Measurements from ENCODE around the gene FAM117A. TPM values are rescaled to one million over a fixed set of nuclear protein-coding genes. Genes with fewer than 3 reads are reported as not detected.
"Not testable (repeated sequence)": the region's sequence is repeated elsewhere in the genome, so short reads cannot be mapped to it uniquely, and the experiment has no call there.

FAM117A gene
- polyA plus RNA-seq, 4 donors = 18.7 to 24.3 (median 19.7) TPM

- no peak for DNase-seq (ENCODE audit: low read depth in 4 of 4, low spot score in 2 of 4)
Measured at GRCh38 chr17:49681106-49681979, 82.6 kb downstream of the FAM117A start.

DNA sequence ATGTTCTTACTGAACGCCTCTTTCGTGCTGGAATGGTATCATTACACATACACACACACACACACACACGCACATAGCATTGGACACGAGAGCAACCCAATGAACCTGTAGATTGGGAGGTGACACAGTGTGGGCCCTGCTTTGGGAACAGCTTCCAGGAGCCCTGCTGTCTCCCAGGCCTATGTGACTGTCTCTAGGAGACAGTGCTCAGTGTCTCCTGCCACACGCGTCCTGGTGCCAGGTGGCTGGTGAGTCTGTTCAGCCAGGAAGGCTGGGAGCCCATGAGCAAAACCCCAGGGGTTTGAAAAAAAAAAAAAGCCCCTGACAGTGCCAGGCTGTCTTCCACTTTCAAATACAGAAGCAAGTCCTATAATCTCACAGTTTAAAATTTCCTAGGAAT is 83.6 kb downstream of the FAM117A start:
- no peak for DNase-seq (ENCODE audit: low read depth in 4 of 4, low spot score in 2 of 4)

- peak; percentile 98 to 99 (median 98) for DNase-seq (ENCODE audit: low read depth in 4 of 4, low spot score in 2 of 4)
Measured at GRCh38 chr17:49677933-49678847, 85.7 kb downstream of the FAM117A start, which contains the start of gene SPOP. TSS of gene SPOP (minus strand) at chr17:49678097. CDS start at chr17:49622810, 55,287 bp downstream.

DNA sequence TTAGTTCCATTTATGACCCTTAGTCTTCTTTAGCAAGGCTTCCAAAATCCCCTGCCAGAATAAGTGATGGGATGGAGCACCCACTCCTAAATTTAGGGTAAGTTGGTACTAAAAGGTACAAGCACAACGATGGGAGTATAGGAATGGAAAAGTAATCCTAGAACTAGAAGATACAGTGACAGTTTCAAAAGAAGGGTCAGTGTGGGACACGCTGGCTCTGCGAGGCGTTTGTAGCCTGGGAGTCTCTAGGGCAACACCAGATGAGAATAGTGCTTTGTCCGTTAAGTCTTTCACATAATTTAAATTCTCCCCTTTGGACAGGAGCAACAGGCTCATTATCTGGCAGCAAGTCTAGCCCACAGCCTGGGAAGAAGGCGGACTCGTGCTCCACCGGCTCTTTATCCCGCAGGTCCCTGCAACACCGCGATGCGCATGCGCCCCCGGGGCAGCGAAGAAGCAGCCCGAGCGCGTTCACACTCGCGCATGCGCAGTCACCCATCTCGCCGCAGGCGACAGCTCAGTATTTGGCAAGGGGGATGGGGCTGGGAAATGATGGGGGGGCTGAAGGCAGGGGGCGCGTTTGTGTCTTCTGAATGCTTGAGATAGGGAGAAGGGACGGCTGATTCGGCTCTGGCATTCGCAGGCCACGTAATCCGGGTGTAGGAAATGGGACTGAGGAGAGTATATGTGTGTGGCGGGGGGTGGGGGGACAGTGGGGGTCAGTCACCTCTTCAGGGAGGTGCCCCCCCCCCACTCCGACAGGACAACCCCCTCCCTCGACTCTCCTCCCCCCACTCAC is 86.6 kb downstream of the FAM117A start:
- peak; percentile 84 to 94 (median 88) for DNase-seq (ENCODE audit: low read depth in 4 of 4, low spot score in 2 of 4)

DNA sequence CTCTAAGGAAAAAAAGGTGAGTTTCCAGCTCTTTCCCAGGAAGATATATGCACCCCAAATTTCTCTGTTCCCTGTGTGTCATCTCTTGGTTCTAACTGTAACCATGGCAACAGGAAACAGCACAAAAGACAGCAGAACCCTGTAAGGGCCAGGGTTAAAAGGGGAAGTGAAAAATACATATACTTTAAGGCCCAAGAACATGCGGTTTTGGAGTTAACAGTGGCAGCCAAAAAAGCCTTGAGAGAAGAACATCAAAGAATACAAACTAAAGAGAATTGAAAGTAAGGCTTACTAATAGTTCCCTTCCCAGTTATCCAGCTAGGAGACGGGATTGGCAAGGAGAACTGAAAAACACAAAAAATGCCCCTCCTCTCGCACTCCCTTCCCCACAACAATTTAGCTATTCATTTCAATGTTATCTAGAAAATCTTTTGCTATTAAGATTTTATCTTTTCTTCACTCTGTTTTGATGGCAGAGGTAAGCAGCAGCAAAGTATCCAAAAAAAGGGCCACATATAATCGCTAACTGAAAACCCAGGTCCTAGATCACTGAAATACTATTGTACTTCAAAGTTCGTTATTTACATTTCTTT is 87.6 kb downstream of the FAM117A start:
- DNase-seq (ENCODE audit: low read depth in 4 of 4, low spot score in 2 of 4) = no peak

DNA sequence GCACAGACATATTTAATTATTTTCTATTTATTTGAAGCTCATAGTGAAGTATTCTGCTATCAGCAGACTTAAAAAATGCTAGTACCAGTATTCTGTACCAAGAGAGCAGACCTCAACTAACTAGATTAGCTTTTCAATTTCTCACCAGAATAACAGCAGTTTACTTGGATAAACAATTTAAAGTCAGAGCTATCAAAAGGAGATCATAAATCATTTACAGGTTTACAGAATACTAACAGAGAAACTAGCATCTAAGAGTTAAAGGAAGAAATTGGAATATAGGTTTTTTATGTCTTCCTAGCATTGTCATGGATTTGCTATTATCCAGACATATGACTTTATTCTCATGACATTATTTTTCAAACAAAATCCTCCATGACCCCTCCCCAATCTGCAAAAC is 89.4 kb downstream of the FAM117A start:
- no peak for DNase-seq (ENCODE audit: low read depth in 4 of 4, low spot score in 2 of 4)

- not testable (repeated sequence) for DNase-seq (ENCODE audit: low read depth in 4 of 4, low spot score in 2 of 4)
Measured at GRCh38 chr17:49673679-49674078, 90.3 kb downstream of the FAM117A start.

DNA sequence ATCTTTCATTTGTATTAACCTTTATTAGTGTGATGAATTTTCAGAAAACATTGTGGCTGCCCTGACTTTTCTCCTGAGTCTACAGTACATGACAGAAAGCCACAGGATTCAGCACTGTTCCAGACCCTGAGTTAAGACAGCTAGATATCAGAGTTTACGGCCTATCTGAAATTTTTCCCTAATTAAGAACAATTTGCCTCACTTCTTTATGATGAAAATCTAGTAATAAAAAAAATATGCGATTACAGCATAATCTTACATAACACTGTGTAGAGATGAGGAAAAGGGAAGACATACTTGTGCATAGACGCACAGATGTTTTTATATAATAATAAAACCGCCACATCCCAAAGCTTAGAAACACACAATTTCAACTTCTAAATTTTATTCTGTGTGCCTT is 93.3 kb downstream of the FAM117A start:
- DNase-seq (ENCODE audit: low read depth in 4 of 4, low spot score in 2 of 4) = no peak

DNA sequence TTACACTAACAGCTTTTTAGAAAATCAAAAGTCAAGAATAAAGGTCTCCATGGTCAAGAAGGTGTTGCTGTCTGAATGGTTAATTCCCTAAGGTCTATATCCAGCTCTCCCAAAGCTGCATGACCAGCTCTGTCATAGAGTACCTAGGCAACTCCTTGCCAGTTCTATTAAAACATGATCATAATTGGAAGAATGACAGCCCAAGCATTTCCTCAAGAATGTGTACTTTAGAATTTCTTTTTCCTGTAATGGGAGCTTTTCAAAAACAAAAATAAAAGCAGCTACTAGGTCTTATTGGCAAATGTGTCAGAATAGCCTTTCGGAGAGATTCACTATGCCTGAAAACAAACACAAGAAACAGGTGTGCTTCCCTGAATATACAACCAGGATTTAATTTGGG is 93.9 kb downstream of the FAM117A start:
- DNase-seq (ENCODE audit: low read depth in 4 of 4, low spot score in 2 of 4) = no peak

DNA sequence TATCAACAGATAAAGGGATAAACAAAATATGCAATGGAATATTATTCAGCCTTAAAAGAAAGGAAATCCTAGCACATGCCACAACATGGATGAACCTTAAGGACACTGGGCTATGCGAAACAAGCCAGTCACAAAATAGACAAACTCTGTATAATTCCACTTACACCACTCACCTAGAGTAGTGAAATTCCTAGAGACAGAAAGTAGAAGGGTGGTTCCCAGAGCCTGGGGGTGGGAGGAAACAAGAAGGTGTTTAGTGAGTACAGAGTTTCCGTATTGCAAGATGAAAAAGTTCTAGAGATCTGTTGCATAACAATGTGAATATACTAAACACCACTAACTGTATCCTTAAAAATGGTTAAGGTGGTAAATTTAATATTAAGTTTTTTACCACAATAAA is 96.1 kb downstream of the FAM117A start:
- DNase-seq (ENCODE audit: low read depth in 4 of 4, low spot score in 2 of 4) = no peak

GRCh38 chr17:49664706-49665211 is 99.2 kb downstream of the FAM117A start:
- no peak for DNase-seq (ENCODE audit: low read depth in 4 of 4, low spot score in 2 of 4)

Other genes with a start within 250 kb of the FAM117A start
- gene NXPH3, start 188.3 kb downstream of the FAM117A start, polyA plus RNA-seq (ENCODE audit: insufficient read length in 4 of 4) = 1 to 10 TPM in 3 of 4 donors, under 1 TPM in 1; 0.87 to 1.7 (median 1.4) TPM
- gene SPOP, start 86.0 kb downstream of the FAM117A start, polyA plus RNA-seq (ENCODE audit: insufficient read length in 4 of 4) = 10 to 100 TPM; 62.4 to 79.0 (median 69.9) TPM
- gene SLC35B1, start 56.2 kb downstream of the FAM117A start, polyA plus RNA-seq (ENCODE audit: insufficient read length in 4 of 4) = 10 to 100 TPM; 76.8 to 86.2 (median 78.0) TPM
- 10 to 100 TPM; 44.4 to 53.8 (median 49.8) TPM for gene KAT7, start 24.6 kb upstream of the FAM117A start, polyA plus RNA-seq (ENCODE audit: insufficient read length in 4 of 4)
- 1 to 10 TPM in 1 of 4 donors, under 1 TPM in 1, not detected in 2; 0.96 to 1.1 TPM for gene TAC4, start 83.9 kb upstream of the FAM117A start, polyA plus RNA-seq (ENCODE audit: insufficient read length in 4 of 4)
- under 1 TPM; 0.49 to 0.66 (median 0.55) TPM for gene DLX4, start 205.1 kb upstream of the FAM117A start, polyA plus RNA-seq (ENCODE audit: insufficient read length in 4 of 4)
- gene DLX3, start 231.1 kb upstream of the FAM117A start, polyA plus RNA-seq (ENCODE audit: insufficient read length in 4 of 4) = 1 to 10 TPM in 3 of 4 donors, under 1 TPM in 1; 0.71 to 2.0 (median 1.5) TPM

All from left renal cortex interstitium (tissue), 4 donors.